ENCODE measurements around the gene ABCG4.

- TF ChIP-seq CTCF (IDR thresholded peaks at IDR 0.05; ENCODE audit: low read depth, low read length, poor library complexity, severe bottlenecking) (no peak), EZH2phosphoT487 (IDR thresholded peaks at IDR 0.05; ENCODE audit: borderline replicate concordance, low read length) (no peak)
Observed at GRCh38 chr11:119190531-119190930, 41.7 kb downstream of the ABCG4 start.

Data from DOHH2 (cell line).